HG02970 (cell line): Measurements from ENCODE around the gene TTC16.

Source experiments
- ATAC-seq: cut with Tn5 transposase; IDR thresholded peaks from one replicate; pipeline ENCODE4 v1.9.1; 2021; ENCODE audit warnings: mild to moderate bottlenecking, moderate library complexity, moderate number of reproducible peaks; ENCODE audit not compliant: unreplicated experiment, low FRiP score

TTC16 gene

DNA sequence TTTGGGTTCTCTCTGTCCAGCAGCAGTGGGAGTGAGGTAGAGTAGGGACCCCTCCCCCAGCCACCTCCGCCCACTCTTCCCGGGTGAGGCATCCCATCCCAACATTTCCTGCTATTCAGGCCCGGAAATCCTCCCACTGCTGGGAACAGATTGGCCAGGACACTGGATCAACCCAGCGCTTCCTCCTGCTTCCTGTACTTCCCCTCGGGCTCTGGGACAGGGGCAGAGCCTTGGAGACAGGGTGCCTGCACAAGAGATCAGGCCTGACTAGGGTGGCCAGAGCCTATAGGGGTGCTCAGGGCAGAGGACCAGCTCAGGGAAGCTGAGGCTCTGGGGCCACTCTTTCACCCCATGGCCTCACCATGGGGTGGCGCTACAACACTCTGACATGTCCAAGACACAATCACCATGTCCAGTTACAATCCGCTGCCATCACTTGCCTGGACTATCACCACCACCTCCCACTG lies 48.1 kb downstream of the TTC16 start:
- no peak for ATAC-seq

DNA sequence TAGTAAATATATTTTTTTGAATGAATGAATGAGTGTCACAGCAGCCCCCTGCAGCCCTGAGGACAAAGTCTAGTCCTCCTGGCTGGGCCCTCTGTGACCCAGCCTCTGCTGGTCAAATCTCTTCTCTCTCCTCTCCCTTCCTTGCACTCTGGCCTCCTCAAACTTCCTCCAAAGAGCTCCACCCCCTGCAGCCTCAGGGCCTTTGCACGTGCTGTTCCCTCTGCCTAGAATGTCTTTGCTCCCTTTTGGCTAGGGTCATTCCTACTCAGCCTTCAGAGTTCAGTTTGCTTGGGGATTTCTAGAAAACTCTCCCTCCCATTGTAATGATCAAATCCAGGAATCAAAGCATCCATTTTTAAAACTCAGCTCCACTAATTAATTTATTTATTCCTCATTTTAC lies 49.5 kb downstream of the TTC16 start:
- no peak for ATAC-seq

DNA sequence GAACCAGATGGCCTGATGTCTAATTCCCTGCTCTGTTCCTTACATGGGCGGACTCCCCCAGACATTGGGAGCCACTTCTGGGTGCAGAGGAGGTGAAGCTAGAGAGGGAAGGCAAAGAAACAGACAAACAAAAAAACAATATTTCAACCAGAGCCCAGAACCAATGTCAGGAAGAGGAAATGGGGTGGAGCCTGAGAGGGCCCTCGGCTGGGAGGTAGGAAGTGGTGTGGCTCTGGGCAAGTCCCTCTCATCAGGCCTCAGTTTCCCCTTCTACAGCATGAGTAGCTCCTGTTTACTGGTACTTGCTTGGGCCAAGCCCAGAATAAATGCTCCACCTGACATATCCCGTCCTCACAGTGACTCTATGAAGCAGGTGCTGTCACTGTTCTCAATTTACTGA lies 51.5 kb downstream of the TTC16 start:
- ATAC-seq: no peak

DNA sequence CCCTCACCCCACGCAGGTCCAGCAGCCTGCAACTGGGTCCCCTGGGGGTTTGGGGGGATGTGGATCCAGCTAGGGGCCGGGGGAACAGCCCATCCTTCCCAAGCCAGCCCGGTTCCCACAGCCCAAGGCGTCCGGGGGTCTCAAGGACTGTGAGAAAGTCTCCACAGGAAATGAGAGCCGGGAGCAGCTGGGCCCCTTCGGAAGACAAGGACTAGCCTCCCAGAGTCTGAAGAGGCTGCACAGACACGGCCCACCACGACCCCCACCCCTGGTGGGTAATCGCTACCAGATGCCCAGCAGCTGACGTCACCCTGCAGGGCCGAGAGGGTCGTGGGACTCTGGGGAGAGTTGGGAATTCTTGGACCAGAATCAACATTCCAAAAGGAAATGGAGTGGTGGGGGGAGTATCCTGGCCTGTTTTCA lies 52.0 kb downstream of the TTC16 start:
- no peak for ATAC-seq

- ATAC-seq: no peak
These were observed 52.8 kb downstream of the TTC16 start for GRCh38 chr9:127768698-127769097.

DNA sequence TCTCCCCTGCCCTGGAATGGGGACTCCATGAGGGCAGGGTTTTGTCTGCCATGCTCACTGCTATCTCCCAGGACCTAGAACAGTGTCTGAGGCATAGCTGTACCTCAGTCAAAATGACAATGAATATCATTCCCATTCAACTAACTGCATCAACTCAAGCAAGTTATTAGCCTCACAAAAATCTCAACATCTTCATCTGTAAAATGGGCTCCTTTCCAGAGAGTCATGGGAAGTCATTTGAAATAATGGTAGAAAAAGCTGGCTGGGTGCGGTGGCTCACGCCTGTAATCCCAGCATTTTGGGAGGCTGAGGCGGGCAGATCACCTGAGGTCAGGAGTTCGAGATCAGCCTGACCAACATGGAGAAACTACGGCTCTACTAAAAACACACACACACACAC lies 53.2 kb downstream of the TTC16 start:
- ATAC-seq: no peak

GRCh38 chr9:127769929-127770582 lies 54.2 kb downstream of the TTC16 start:
- ATAC-seq: no peak

- ATAC-seq: no peak
These were observed 54.7 kb downstream of the TTC16 start for GRCh38 chr9:127770583-127770904.

DNA sequence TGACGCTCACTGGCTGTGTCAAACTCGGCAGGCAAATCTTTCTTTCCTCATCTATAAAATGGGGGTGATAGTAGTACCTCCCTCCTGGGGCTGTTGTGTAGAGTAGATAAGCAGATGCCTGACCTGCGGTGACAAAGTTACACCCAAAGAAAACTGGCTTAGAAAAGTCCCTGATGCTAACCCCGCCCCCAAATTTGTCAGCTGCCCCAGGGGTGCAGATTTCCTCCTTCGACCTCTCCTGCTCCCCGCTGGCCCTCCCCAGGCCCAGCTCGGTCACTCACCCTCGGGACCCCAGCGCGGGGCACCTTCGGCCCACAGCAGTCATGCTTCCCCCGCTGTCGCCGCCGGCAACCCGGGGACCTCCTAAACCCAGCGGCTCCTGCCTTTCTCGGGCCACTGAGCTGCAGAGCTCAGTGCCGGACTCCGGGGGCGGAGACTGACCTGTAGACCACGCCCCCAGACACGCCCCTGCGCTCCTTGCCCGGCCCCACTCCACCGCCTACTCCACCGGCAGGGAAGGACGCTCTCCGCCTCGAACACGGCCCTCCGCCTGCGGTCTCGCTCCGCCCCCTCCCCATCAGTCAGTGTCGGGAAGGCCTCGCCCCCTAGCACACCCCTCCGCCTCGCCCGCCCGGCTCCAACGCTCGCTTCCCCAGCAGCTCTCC lies 55.2 kb downstream of the TTC16 start:
- peak; percentile 87 for ATAC-seq

- no peak for ATAC-seq
These were observed 55.8 kb downstream of the TTC16 start for GRCh38 chr9:127771570-127772189.

GRCh38 chr9:127772603-127773002 lies 56.7 kb downstream of the TTC16 start:
- no peak for ATAC-seq

DNA sequence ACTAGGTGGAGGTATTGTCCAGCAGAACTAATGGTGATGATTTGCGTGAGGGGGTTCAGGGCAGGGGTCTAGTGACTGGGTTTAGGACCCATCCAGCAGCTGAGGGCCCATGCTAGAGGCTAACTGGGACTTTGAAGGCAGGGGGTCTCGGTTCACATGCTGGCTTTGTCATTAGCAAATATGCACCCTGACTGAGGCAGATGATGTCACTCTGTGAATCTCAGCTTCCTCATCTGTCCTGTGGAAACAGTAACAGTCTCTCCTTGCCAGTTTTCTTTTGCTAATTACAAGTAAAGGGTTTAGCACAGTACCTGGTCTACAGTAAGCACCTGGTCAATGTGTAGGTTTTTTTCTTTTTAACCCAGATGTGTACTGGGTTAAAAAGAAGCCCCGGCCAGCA lies 57.4 kb downstream of the TTC16 start:
- no peak for ATAC-seq

DNA sequence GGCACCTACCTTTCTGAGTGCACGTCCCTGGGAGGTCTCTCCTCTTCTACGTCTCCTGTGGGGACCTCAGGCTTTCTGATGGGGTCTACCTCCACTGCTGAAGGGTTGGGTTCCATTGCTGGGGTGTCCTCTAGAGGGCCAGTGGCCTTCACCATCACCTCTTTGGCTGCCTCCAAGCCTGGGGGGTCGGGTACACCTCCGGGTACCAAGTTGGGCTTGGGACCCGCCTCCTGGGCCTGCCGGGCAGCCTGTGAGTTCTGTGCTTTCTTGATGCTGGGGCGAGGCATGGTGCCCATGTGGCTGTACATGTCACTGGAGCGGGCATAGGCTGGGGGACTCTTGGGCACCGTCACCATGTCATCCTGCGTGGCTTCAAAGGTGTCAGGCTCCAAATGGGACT lies 58.1 kb downstream of the TTC16 start:
- no peak for ATAC-seq

- no peak for ATAC-seq
These were observed 60.5 kb downstream of the TTC16 start for GRCh38 chr9:127776195-127776923.

- no peak for ATAC-seq
These were observed 61.0 kb downstream of the TTC16 start for GRCh38 chr9:127776924-127777289.

DNA sequence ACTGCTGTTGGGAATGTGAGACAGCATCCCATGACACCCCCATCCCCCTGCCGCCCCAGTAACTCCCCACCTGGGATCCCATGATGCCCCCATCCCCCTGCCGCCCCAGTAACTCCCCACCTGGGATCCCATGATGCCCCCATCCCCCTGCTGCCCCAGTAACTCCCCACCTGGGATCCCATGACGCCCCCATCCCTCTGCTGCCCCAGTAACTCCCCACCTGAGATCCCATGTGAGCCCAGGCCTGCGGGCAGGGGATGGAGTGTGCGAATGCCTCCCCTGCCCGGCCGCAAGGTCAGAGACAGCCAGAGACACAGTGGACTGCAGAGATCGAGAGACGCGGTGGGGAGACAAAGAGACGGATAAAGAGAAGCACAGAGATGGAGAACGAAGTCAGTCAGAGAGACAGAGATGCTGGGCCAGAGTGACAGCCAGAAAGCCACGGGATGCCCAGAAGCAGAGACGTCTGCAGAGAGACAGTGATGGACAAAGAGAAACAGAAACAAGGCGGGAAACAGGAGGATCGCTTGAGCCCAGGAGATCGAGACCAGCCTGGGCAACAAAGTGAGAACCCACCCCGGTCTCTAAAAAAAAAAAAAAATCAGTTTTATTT lies 61.6 kb downstream of the TTC16 start:
- no peak for ATAC-seq

- ATAC-seq: no peak
These were observed 62.6 kb downstream of the TTC16 start, which contains the start of gene SH2D3C for GRCh38 chr9:127778280-127779135. Gene SH2D3C, minus strand, starts transcription at chr9:127778666. Its CDS starts 39 bp downstream, at chr9:127778627.

- no peak for ATAC-seq
These were observed 63.5 kb downstream of the TTC16 start for GRCh38 chr9:127779136-127779981.
